ENCODE measurements around the gene TNIK.
"Not testable (repeated sequence)": the region's sequence is repeated elsewhere in the genome, so short reads cannot be mapped to it uniquely, and the experiment has no call there.

TNIK gene

DNA sequence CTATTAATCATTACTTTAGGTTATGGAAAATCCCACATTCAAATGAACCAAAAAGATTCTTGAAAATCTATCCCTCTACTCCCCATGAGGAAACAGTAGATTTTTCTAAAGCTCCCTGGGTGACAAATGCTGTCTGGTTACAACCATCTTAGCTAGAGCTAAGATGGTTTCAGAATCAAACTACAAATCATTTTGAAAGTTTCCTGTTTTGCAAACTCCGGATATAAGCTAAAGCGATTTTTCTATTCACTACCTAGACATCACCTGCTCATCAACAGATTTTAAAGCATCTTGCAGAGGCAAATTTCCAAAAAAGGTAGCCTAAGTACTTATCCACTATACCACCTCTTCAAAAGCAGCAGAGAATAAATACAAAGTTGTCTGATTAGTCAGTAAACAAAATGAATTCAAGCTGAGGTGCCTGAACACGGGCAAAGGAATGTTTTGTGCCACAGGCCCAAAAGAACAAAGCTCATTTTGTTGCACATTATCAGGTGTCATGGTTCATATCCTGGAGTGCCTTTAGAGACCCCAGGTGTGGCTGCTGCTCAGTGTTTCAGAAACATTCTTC is 204.9 kb downstream of the TNIK start:
- DNase-seq (ENCODE audit: low read depth in 2 of 2): no peak

DNA sequence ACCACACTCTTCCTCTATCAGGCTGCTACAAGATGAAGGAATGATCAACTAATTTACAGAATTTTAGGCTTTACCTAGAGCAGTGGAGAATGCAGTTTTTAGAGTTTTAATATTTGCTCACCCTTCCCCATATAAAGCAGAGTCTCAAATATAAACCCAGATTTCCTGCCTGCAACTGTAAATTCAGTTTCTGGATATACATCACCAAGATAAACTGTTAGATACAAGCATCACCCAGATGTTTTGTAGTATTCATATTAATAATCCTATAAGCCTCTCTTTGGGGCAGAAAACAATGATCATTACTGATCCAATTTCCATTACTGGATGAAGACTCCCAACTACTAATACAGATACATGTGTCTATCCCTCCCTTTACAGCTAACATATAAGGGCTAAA is 205.9 kb downstream of the TNIK start:
- DNase-seq (ENCODE audit: low read depth in 2 of 2): no peak

DNA sequence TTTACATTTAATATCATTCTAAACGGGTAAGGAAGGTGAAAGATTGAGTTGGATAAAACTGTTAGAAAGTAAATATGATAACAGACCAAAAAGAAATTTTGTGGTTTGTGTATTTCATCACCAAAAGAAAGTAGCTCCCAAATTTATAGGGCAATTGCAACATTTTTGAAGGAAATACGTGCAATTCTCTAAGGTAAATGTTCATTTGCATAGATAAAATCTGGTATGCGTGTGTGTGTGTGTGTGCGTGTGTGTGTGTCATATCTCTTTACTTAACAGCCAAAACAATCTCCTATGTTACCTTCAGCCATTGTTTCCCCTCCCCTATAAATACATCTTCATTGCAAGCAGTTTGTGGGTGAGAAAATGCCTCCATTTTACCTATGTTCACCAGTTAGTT is 208.4 kb downstream of the TNIK start:
- peak; percentile 27 to 30 for DNase-seq (ENCODE audit: low read depth in 2 of 2)

DNA sequence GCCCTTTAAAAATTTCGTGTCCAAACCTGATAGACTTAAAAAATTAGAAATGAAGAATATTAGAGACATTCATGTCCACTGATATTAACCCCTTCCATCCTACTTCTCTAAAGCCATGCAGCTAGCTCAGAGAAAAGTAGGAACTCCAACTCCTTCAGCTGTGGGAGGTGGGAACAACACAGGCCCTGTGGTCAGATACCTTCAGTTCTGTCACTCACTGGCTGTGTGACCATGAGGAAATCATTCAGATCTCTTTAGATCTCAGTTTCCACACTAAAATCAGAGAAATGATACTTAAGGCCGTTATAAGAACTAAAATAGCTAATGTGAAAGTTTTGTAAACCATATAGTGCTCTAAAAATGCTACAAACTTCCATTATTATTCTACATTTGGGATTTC is 209.8 kb downstream of the TNIK start:
- DNase-seq (ENCODE audit: low read depth in 2 of 2): no peak

GRCh38 chr3:171249245-171249644 is 211.0 kb downstream of the TNIK start:
- DNase-seq (ENCODE audit: low read depth in 2 of 2): no peak

DNA sequence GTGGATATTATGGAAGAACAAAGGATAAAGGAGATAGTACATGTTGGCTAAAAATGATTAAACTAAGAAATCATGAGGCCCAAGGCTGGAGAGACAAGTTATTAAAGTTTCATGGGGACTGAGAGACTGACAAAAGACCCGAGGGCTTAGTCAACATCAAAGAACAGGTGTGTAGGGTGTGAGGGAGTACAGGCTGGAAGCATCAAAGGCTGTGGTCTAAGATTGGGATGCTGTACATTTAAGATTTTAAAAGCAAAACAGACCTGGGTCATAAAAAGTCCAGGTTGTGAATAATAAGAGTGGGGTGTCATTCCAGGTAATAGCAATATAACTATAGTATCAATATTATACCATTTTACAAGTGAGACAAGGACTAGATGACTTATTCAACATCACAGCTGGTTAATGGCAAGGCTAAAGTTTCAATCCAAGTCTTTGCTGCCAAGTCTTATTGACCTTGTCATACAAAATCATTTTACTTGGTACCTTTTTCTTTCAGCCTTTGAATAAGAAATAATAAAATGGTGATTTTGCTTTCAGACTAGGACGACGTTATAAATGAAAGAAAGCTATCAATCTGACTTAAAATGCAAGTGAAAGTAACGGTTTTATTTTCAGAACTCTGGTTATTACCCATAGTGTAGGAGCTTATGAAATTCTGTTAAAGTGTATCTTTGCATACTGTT is 211.6 kb downstream of the TNIK start:
- no peak for DNase-seq (ENCODE audit: low read depth in 2 of 2)

GRCh38 chr3:171245796-171246765 is 214.1 kb downstream of the TNIK start:
- no peak for DNase-seq (ENCODE audit: low read depth in 2 of 2)

- no peak for DNase-seq (ENCODE audit: low read depth in 2 of 2)
Measured at GRCh38 chr3:171242951-171243350, 217.3 kb downstream of the TNIK start.

DNA sequence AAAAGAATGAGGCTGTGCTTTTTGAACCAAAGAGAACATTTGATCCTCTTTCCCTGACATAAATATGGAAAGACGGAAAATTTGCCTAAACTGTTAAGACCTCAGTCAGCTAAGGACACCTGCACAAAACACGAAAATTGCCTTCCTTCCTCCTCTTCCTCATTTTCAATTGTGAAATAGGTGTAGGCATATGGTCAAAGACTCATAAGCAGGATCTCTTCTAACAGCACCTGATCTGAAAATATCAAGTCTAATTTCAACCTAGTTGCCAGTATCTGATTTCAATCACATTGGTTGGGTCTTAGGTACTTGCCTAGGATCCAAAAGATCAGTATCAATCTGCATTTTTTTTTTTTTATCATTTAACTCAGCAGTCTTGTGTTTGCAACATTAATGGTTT is 218.0 kb downstream of the TNIK start:
- DNase-seq (ENCODE audit: low read depth in 2 of 2): no peak

DNA sequence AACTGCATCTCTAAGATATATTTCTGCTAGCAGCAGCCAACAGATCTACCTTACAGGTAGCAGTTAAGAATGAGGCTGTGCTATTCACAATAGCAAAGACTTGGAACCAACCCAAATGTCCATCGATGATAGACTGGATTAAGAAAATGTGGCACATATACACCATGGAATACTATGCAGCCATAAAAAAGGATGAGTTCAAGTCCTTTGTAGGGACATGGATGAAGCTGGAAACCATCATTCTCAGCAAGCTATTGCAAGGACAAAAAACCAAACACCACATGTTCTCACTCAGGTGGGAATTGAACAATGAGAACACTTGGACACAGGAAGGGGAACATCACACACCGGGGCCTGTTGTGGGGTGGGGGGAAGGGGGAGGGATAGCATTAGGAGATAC is 218.6 kb downstream of the TNIK start:
- not testable (repeated sequence) for DNase-seq (ENCODE audit: low read depth in 2 of 2)

GRCh38 chr3:171240504-171240835 is 219.7 kb downstream of the TNIK start:
- no peak for DNase-seq (ENCODE audit: low read depth in 2 of 2)

DNA sequence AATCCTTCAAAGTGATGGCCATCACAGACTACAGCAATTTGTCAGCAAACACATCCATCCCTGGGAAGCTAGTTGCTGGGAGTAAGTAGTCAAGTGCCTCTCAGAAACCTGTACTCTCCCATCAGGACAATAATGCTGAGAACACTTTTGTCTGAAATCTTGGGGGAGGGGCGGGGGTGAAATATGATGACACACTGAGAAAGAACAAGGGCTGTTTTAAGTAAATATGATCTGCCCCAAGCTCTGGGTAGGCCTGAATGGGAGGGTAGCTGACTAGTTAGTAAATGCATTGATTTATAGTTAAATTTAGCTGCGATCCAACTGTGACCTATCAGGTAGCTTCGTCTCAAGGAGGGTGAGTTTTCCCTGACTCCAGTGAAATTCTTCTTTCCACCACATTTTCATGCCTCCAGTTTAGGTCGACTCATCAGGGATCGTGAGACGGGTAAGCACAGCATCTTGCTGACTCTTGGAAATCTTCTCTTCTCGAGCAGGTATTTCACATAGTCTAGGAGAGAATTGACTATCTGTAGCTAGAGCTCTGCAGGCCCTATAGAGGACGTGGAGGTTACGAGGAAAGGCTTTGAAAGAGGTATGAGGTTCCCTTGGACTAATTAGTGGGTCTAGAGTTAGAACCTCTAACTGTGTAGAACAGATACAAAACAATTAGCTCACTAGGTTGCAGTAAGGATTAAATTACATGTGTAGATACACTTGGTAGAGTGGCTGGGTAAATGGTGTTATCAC is 220.3 kb downstream of the TNIK start:
- no peak for DNase-seq (ENCODE audit: low read depth in 2 of 2)

- no peak for DNase-seq (ENCODE audit: low read depth in 2 of 2)
Measured at GRCh38 chr3:171237009-171237385, 223.2 kb downstream of the TNIK start.

DNA sequence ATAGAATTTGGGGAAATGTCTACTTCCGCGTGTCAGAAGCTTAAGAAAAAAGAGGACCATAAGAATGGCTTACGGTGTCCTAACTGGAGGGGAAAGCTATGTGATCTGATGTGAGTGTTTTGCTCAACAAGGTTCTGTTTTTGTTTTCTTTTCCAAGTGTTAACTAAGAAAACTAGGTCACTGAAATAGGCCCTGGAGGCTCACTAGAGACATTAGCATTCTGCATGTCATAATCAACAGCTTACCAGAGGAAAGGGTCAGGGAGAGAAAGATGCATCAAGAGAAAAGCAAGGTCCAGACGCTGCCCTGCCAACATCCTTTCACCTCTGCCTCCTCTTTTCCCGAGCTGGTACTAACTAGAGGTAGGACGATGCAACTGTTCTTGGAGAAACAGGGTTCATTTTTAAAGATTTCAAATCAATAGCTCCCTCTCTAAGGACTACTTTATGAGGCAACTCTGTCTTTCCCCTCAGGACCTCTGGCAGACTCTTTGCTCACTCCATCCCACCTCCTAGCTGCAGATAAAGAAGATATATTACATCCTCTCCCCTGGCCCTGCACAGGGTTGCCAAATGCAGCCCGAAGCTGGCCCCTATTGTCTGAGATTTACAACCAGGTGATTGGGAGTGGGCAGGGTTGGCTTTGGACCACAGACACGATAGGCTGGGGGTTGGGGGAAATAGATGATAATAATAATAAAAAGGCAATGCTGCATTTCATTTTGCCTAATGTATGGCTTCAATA is 223.8 kb downstream of the TNIK start:
- peak; percentile 35 to 41 for DNase-seq (ENCODE audit: low read depth in 2 of 2)

DNA sequence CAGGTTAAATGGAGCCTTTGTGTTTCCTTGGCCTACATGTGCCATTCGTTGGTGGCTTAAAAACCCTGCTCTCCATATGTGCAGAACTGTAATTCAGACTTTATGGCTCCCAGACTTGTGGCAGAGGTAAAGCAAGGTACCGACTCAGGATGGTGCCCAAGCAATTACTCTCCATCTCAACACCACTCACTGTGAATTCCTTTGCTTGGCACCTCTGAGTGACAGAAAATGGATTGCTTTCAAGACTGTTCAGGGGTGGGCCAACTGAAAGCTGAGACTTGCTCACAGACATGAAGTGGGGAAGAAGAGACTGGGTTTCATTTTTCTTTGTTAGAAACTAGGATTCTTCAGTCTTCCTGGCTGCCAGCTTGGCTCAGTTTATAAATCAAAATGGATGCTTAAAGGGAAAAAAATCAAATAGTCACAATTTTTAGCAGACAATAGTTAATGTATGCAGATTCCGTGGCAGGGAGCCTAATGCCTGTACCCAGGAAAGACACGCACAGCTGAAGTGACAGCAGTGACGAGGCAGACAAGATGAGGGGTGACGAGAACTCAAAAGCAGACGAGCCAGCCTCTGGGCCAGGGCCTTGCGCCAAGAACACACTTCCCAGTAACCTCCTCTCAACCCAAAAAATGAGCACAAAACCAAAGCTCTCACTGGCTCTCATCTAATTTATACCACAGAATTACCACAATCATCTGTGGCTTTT is 225.8 kb downstream of the TNIK start:
- no peak for DNase-seq (ENCODE audit: low read depth in 2 of 2)

DNA sequence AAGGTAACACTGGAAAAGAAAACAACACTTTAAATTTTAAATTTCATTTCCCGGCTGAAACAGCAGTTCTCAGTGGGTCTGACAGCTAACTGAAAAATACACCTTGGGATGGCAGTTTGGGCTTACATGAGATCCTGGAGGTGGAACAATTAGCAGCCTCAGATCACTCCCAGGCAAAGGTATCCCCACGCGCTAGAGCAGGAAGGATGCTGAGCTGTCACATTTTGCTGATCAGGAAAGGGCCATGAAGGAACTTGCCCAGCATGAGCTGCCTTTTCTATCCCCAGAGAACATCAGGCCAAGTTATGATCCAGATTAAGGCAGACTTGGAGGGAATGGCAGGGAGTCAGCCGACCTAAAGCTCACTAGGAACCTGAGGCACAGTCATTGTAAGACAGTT is 228.8 kb downstream of the TNIK start:
- DNase-seq (ENCODE audit: low read depth in 2 of 2): no peak

DNA sequence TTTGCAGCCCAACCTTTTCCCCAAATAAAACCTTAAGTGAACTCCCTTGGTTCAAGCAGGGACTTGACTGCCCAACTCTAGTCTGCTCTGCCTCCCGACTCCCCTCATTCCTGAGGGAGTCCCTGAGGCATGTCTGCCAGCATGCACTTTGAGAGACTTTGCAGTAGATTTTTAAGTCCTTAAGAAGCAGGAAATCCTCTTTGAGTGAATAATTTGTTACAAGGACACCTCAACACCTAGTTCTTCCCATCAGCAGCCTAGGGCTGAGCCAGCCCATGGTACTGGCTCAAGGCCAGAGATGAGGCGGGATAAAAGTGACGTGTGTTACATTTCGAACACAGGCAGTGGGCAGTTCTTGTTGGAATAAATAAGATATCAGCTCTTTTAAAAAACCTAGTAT is 229.3 kb downstream of the TNIK start:
- DNase-seq (ENCODE audit: low read depth in 2 of 2): no peak

- no peak for DNase-seq (ENCODE audit: low read depth in 2 of 2)
Measured at GRCh38 chr3:171229173-171229572, 231.0 kb downstream of the TNIK start.

- DNase-seq (ENCODE audit: low read depth in 2 of 2): no peak
Measured at GRCh38 chr3:171228240-171228639, 232.0 kb downstream of the TNIK start.

- no peak for DNase-seq (ENCODE audit: low read depth in 2 of 2)
Measured at GRCh38 chr3:171227828-171228227, 232.4 kb downstream of the TNIK start.

DNA sequence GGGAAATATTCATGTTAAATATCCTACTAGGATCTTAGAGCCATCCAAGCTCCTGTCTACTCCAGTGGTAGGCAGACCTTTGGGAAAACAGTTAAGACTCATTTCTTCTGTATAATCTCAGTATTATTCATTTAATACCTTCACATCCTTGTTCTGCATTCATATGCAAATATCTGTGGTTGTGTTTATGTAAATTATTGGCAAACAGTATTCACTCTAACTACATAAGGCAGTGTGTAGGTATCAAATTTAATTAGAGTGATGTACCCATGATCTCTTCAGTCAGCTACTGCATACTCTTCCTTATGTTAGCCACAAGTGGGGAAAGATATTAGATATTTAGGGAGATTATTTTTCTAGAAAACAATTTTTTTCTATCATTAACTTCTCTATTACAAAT is 232.8 kb downstream of the TNIK start:
- DNase-seq (ENCODE audit: low read depth in 2 of 2): no peak
